HG03558 (cell line): ENCODE results near the gene HGF.
"Not testable (repeated sequence)": the region's sequence is repeated elsewhere in the genome, so short reads cannot be mapped to it uniquely, and the experiment has no call there.

ENCODE experiments used
- ATAC-seq: cut with Tn5 transposase; IDR thresholded peaks from one replicate; pipeline ENCODE4 v1.9.1; 2021; ENCODE audit warnings: moderate number of reproducible peaks; ENCODE audit not compliant: unreplicated experiment; ENCODE audit errors: extremely low read depth

The HGF gene

GRCh38 chr7:81725003-81725811, 44.6 kb downstream of the HGF start:
- ATAC-seq, result no peak

- ATAC-seq, result not testable (repeated sequence)
Measured at GRCh38 chr7:81722250-81722649, 47.6 kb downstream of the HGF start.

- ATAC-seq, result no peak
Measured at GRCh38 chr7:81721437-81721836, 48.4 kb downstream of the HGF start.

- no peak for ATAC-seq
Measured at GRCh38 chr7:81719865-81720264, 50.0 kb downstream of the HGF start.

GRCh38 chr7:81715984-81716588, 53.8 kb downstream of the HGF start:
- no peak for ATAC-seq

- ATAC-seq, result no peak
Measured at GRCh38 chr7:81714306-81714705, 55.5 kb downstream of the HGF start.

- ATAC-seq, result no peak
Measured at GRCh38 chr7:81710751-81711150, 59.1 kb downstream of the HGF start.

GRCh38 chr7:81709836-81710235, 60.0 kb downstream of the HGF start:
- ATAC-seq, result no peak

GRCh38 chr7:81707966-81708365, 61.9 kb downstream of the HGF start:
- no peak for ATAC-seq

- ATAC-seq, result no peak
Measured at GRCh38 chr7:81707196-81707595, 62.7 kb downstream of the HGF start.

- ATAC-seq, result no peak
Measured at GRCh38 chr7:81705206-81705605, 64.6 kb downstream of the HGF start.

- no peak for ATAC-seq
Measured at GRCh38 chr7:81704595-81704994, 65.3 kb downstream of the HGF start.

- ATAC-seq, result no peak
Measured at GRCh38 chr7:81698965-81699364, 70.9 kb downstream of the HGF start.

GRCh38 chr7:81694711-81695110, 75.1 kb downstream of the HGF start:
- ATAC-seq, result no peak

GRCh38 chr7:81693894-81694293, 76.0 kb downstream of the HGF start:
- ATAC-seq, result no peak

GRCh38 chr7:81693080-81693479, 76.8 kb downstream of the HGF start:
- ATAC-seq, result no peak

- no peak for ATAC-seq
Measured at GRCh38 chr7:81692146-81692905, 77.5 kb downstream of the HGF start.

- ATAC-seq, result no peak
Measured at GRCh38 chr7:81691199-81691821, 78.5 kb downstream of the HGF start.

GRCh38 chr7:81690688-81691087, 79.2 kb downstream of the HGF start:
- no peak for ATAC-seq

- no peak for ATAC-seq
Measured at GRCh38 chr7:81690251-81690650, 79.6 kb downstream of the HGF start.
